Measurements from ENCODE around the gene TSPY3.
"Not testable (repeated sequence)": the region's sequence is repeated elsewhere in the genome, so short reads cannot be mapped to it uniquely, and the experiment has no call there.

TSPY3 gene

GRCh38 chrY:9398121-9398520 is at the start of gene TSPY3:
Gene TSPY3, plus strand, starts transcription at chrY:9398421. Its CDS starts 46 bp downstream, at chrY:9398467.
- DNase-seq = not testable (repeated sequence)

- not testable (repeated sequence) for DNase-seq
Measured at GRCh38 chrY:9357497-9357896, 40.7 kb upstream of the TSPY3 start, which contains the start of gene TSPY8. Gene TSPY8, plus strand, starts transcription at chrY:9357797. Its CDS starts 46 bp downstream, at chrY:9357843.

GRCh38 chrY:9396527-9396926 is 1.7 kb upstream of the TSPY3 start:
- not testable (repeated sequence) for DNase-seq

Measured in SHP77 treated with DMSO at 0.1 percent for 48 hours (cell line).